ENCODE results near the gene HRAS. TPM values are rescaled to one million over a fixed set of nuclear protein-coding genes. Genes with fewer than 3 reads are reported as not detected.

The HRAS gene
- total RNA-seq, 1 experiment from 2014 or later: 175 TPM

GRCh38 chr11:554428-555226 is 19.3 kb upstream of the HRAS start:
- Histone ChIP-seq H3K27ac (ENCODE audit: low read length) (peak overlapping the region; percentile 66), H3K4me3 (ENCODE audit: low read depth in 2 of 2, low read length in 2 of 2) (peak overlapping the region; percentile 57 to 59), H3K36me3 (ENCODE audit: control insufficient read depth, insufficient read depth, low read length) (no peaks in the 10 kb centered on the region), H3K4me1 (ENCODE audit: control insufficient read depth, insufficient read depth, low read length) (peaks cover 22% of the 10 kb centered on the region), H3K27me3 (ENCODE audit: control insufficient read depth, insufficient read depth, low read length) (no peaks in the 10 kb centered on the region), H3K9me3 (ENCODE audit: control insufficient read depth, insufficient read depth, low read depth, low read length) (no peaks in the 10 kb centered on the region)
- POLR2A ChIA-PET: no interaction called here
- BruUV-seq (replicated peaks): no TSS peak
- TF ChIP-seq POLR2AphosphoS5 (IDR thresholded peaks at IDR 0.05; ENCODE audit: low read depth, low read length) (no peak; the same call in 1 of the 2 replicates), REST (IDR thresholded peaks at IDR 0.05; ENCODE audit: insufficient read depth in 1 of 2, low read depth in 2 of 2, low read length in 1 of 2) (0 out of 4 replicates have a peak, but pooled peaks of 1 of the 2 experiments have one; percentile 16), SIN3A (IDR thresholded peaks at IDR 0.05; ENCODE audit: borderline replicate concordance, insufficient read depth, low read depth, low read length) (0 out of 2 replicates have a peak, but pooled peaks have one; percentile 12)
- in situ Hi-C loops (cut with HindIII; ENCODE audit: low pct_unique_long_range_greater_than_20kb, low sequenced_read_pairs): no loop called here
- DNase-seq (ENCODE audit: low read depth, low spot score): no peak
- intact Hi-C loops (cut with micrococcal nuclease; ENCODE audit: unreplicated experiment): loop anchor here (10.0 kb wide), 1 partner anchor 170 kb away; no protein-coding TSS in a partner anchor
- CTCF ChIA-PET: interaction anchor here (0.6 to 1.4 kb wide), 7 partner anchors 21 to 169 kb away, joined by 3 to 10 read pairs (median 3); no protein-coding TSS in a partner anchor
- ATAC-seq: peak; percentile 68

GRCh38 chr11:553988-554340 is 18.6 kb upstream of the HRAS start:
- in situ Hi-C loops (cut with HindIII; ENCODE audit: low pct_unique_long_range_greater_than_20kb, low sequenced_read_pairs): no loop called here

More at GRCh38 chr11:553988-554340, 18.6 kb upstream of the HRAS start:
- no peaks in the 10 kb centered on the region for H3K27me3 ChIP-seq (ENCODE audit: control insufficient read depth, insufficient read depth, low read length)
- H3K27ac ChIP-seq (ENCODE audit: low read length): no peak overlapping the region
- no peak overlapping the region for H3K4me3 ChIP-seq (ENCODE audit: low read depth in 2 of 2, low read length in 2 of 2)
- ChIA-PET POLR2A (no interaction called here), CTCF (interaction anchor here (1.0 to 1.3 kb wide), 2 partner anchors 143 to 153 kb away, joined by 3 to 4 read pairs; no protein-coding TSS in a partner anchor)
- no peaks in the 10 kb centered on the region for H3K9me3 ChIP-seq (ENCODE audit: control insufficient read depth, insufficient read depth, low read depth, low read length)
- DNase-seq (ENCODE audit: low read depth, low spot score): no peak
- intact Hi-C loops (cut with micrococcal nuclease; ENCODE audit: unreplicated experiment): loop anchor here (10.0 kb wide), 1 partner anchor 171 kb away; no protein-coding TSS in a partner anchor
- peaks cover 17% of the 10 kb centered on the region for H3K4me1 ChIP-seq (ENCODE audit: control insufficient read depth, insufficient read depth, low read length)
- TF ChIP-seq SIN3A (IDR thresholded peaks at IDR 0.05; ENCODE audit: borderline replicate concordance, insufficient read depth, low read depth, low read length): no peak
- no peak for TF ChIP-seq POLR2AphosphoS5 (IDR thresholded peaks at IDR 0.05; ENCODE audit: low read depth, low read length)
- no peak for TF ChIP-seq REST (IDR thresholded peaks at IDR 0.05; ENCODE audit: insufficient read depth in 1 of 2, low read depth in 2 of 2, low read length in 1 of 2)
- TF ChIP-seq CTCF (IDR thresholded peaks at IDR 0.05): no peak
- TF ChIP-seq TCF7L2 (IDR thresholded peaks at IDR 0.05; ENCODE audit: low read depth, low read length): no peak
- H3K36me3 ChIP-seq (ENCODE audit: control insufficient read depth, insufficient read depth, low read length): no peaks in the 10 kb centered on the region
- 0 out of 2 replicates have a peak, but pooled peaks have one; percentile 1 for ATAC-seq
- BruUV-seq (replicated peaks): no TSS peak

Measured in Panc1 (cell line).